Measurements from ENCODE around the gene SRI.
"Not testable (repeated sequence)": the region's sequence is repeated elsewhere in the genome, so short reads cannot be mapped to it uniquely, and the experiment has no call there.

The SRI gene, protein sequence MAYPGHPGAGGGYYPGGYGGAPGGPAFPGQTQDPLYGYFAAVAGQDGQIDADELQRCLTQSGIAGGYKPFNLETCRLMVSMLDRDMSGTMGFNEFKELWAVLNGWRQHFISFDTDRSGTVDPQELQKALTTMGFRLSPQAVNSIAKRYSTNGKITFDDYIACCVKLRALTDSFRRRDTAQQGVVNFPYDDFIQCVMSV

DNA sequence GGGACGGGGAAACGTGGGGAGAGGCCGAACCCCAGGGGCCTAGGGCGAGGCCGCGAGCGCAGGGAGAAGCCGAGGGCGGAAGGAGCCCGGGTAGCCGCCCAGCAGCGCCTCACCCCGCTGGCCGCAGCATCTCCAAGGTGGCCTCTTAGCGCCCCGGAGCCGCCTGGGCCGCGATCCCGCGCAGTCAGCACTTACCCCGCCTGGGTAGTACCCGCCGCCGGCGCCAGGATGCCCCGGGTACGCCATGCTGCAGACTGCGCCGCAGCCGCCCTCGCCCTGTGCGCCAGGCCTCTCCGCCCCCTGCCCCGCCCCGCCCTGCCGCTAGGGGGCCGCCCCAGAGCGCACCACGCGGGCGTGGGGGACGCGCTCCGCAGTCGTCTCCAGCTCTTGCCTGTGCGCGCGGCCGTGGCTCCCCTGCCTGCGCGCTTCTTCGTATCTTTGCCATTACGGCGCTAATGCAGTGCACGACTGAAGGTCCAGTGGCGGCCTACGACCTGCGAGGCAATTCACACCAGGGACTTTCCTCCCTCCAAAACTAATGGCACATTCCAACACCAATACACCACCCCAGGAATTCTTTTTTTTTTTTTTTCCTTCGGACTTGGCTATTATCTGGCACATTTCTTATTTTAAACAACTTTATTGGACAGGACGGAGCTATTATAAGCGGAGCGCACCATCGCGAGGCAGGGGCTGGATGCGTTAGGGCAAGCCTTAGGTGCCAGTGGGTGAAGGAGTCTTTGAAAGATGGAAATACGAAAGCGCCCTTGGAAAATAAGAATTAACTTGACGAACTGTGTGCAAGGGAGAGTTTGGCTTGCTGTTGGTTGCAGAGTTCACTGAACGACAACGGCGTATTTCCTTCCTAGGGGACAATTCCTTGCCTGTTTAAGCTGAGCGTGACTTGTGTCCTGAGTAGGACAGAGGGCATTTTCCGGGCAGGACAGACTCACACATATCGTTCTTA is at the start of gene SRI:
SRI (minus strand) TSS at position 258 of the 967 bp plus-strand sequence; CDS start at position 246, 12 bp downstream.
- TF ChIP-seq, protein P1, sequence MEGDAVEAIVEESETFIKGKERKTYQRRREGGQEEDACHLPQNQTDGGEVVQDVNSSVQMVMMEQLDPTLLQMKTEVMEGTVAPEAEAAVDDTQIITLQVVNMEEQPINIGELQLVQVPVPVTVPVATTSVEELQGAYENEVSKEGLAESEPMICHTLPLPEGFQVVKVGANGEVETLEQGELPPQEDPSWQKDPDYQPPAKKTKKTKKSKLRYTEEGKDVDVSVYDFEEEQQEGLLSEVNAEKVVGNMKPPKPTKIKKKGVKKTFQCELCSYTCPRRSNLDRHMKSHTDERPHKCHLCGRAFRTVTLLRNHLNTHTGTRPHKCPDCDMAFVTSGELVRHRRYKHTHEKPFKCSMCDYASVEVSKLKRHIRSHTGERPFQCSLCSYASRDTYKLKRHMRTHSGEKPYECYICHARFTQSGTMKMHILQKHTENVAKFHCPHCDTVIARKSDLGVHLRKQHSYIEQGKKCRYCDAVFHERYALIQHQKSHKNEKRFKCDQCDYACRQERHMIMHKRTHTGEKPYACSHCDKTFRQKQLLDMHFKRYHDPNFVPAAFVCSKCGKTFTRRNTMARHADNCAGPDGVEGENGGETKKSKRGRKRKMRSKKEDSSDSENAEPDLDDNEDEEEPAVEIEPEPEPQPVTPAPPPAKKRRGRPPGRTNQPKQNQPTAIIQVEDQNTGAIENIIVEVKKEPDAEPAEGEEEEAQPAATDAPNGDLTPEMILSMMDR (IDR thresholded peaks at IDR 0.05; ENCODE audit: insufficient read depth, low read length, poor library complexity, severe bottlenecking), result peak; percentile 25
- Histone ChIP-seq H3K27me3 (replicated peaks; ENCODE audit: control insufficient read depth, insufficient read depth, low read length) (no peaks in the 10 kb centered on the region), H3K36me3 (ENCODE audit: control insufficient read depth, insufficient read depth, low read length) (peaks cover 6% of the 10 kb centered on the region), H3K4me3 (replicated peaks; ENCODE audit: low read depth, low read length) (peak within 1 kb of the TSS; percentile 94)
- DNase-seq (ENCODE audit: extremely low read depth, insufficient read length), result peak; percentile 92

GRCh38 chr7:88269586-88269985 is 49.7 kb upstream of the SRI start:
- Histone ChIP-seq H3K27me3 (replicated peaks; ENCODE audit: control insufficient read depth, insufficient read depth, low read length) (no peaks in the 10 kb centered on the region), H3K4me3 (replicated peaks; ENCODE audit: low read depth, low read length) (no peak overlapping the region), H3K36me3 (ENCODE audit: control insufficient read depth, insufficient read depth, low read length) (no peaks in the 10 kb centered on the region)
- TF ChIP-seq, protein P1 (IDR thresholded peaks at IDR 0.05; ENCODE audit: insufficient read depth, low read length, poor library complexity, severe bottlenecking), result no peak
- DNase-seq (ENCODE audit: extremely low read depth, insufficient read length), result no peak

DNA sequence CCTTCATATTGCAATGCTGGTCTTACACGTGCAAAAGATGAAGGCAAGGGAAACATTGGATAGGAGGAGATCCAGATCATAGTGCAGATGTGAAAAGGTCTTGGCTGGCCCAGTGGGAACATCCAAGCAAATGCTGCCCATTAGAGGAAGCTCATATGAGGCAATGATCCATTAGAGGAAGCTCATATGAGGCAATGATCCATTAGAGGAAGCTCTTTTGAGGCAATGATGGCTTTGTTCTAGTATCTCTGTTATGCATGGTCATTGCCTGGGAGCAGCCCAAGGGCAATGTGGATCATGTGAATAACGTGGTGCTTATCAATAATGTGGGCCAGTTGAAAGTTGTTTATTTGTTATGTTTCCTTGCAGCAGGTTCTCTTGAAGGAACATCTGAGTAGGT is 49.0 kb upstream of the SRI start:
- H3K36me3 ChIP-seq (ENCODE audit: control insufficient read depth, insufficient read depth, low read length), result no peaks in the 10 kb centered on the region
- no peak overlapping the region for H3K4me3 ChIP-seq (replicated peaks; ENCODE audit: low read depth, low read length)
- DNase-seq (ENCODE audit: extremely low read depth, insufficient read length), result no peak
- H3K27me3 ChIP-seq (replicated peaks; ENCODE audit: control insufficient read depth, insufficient read depth, low read length), result no peaks in the 10 kb centered on the region
- TF ChIP-seq, protein P1 (IDR thresholded peaks at IDR 0.05; ENCODE audit: insufficient read depth, low read length, poor library complexity, severe bottlenecking), result no peak

DNA sequence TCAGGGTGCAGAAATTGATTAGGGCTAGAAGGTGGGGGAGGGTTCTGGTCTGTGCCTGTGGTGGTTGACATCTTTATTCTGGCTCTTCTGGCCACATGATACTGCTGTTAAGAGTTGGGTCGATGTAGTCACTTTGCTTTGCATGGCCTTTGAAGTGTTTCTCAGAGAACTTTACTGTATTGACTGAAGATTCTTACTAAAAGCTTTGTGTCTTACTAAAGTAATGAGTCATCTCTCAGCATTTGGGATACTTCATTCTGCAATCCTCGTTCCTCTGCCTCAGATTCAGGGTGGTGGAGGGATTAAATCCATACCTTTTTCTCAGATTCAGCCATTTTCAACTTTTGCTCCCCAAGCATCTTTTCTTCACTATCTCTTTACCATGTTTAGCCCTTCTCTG is 48.2 kb upstream of the SRI start:
- TF ChIP-seq, protein P1 (IDR thresholded peaks at IDR 0.05; ENCODE audit: insufficient read depth, low read length, poor library complexity, severe bottlenecking), result no peak
- no peak for DNase-seq (ENCODE audit: extremely low read depth, insufficient read length)
- Histone ChIP-seq H3K4me3 (replicated peaks; ENCODE audit: low read depth, low read length) (no peak overlapping the region), H3K27me3 (replicated peaks; ENCODE audit: control insufficient read depth, insufficient read depth, low read length) (no peaks in the 10 kb centered on the region), H3K36me3 (ENCODE audit: control insufficient read depth, insufficient read depth, low read length) (no peaks in the 10 kb centered on the region)

DNA sequence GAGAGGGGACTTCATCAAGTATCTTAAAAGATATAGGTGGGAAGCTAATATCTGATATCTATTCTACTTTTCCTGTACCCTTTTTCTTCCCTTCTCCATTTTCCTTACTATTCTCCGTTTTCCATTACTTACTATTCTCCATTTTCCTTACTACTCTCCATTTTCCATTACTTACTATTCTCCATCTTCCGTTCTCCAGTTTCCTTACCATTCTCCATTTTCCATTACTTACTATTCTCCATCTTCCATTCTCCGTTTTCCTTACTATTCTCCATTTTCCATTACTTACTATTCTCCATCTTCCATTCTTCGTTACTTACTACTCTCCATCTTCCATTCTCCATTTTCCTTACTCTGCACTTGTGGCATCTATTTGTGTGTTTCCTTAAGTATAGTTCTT is 47.6 kb upstream of the SRI start:
- TF ChIP-seq, protein P1 (IDR thresholded peaks at IDR 0.05; ENCODE audit: insufficient read depth, low read length, poor library complexity, severe bottlenecking), result no peak
- DNase-seq (ENCODE audit: extremely low read depth, insufficient read length), result no peak
- H3K36me3 ChIP-seq (ENCODE audit: control insufficient read depth, insufficient read depth, low read length), result no peaks in the 10 kb centered on the region

GRCh38 chr7:88264987-88265386 is 45.1 kb upstream of the SRI start:
- H3K27me3 ChIP-seq (replicated peaks; ENCODE audit: control insufficient read depth, insufficient read depth, low read length); H3K4me3 ChIP-seq (replicated peaks; ENCODE audit: low read depth, low read length); H3K36me3 ChIP-seq (ENCODE audit: control insufficient read depth, insufficient read depth, low read length); DNase-seq (ENCODE audit: extremely low read depth, insufficient read length): not testable (repeated sequence)

More for the DNA sequence above, 47.6 kb upstream of the SRI start:
- Histone ChIP-seq H3K27me3 (replicated peaks; ENCODE audit: control insufficient read depth, insufficient read depth, low read length) (no peaks in the 10 kb centered on the region), H3K4me3 (replicated peaks; ENCODE audit: low read depth, low read length) (no peak overlapping the region)

Data from GM06990 (cell line).